Osteocyte (in vitro differentiated cells): ENCODE results near the gene SAMD3. TPM values are rescaled to one million over a fixed set of nuclear protein-coding genes. Genes with fewer than 3 reads are reported as not detected.
"Not testable (repeated sequence)": the region's sequence is repeated elsewhere in the genome, so short reads cannot be mapped to it uniquely, and the experiment has no call there.

ENCODE experiments used
- DNase-seq: peaks from one replicate; pipeline ENCODE4 v3.0.0; 2021; ENCODE audit warnings: mixed read lengths; ENCODE audit not compliant: unreplicated experiment; ENCODE audit errors: extremely low spot score
- H3K27ac Mint-ChIP-seq: one replicate; pipeline ENCODE4 v1.8.0; 2021; ENCODE audit warnings: mild to moderate bottlenecking, mixed read lengths; ENCODE audit not compliant: unreplicated experiment
- H3K27me3 Mint-ChIP-seq: one replicate; pipeline ENCODE4 v1.8.0; 2021; ENCODE audit warnings: mixed read lengths; ENCODE audit not compliant: unreplicated experiment
- H3K36me3 Mint-ChIP-seq: one replicate; pipeline ENCODE4 v1.8.0; 2021; ENCODE audit warnings: mixed read lengths; ENCODE audit not compliant: unreplicated experiment
- H3K4me1 Mint-ChIP-seq: one replicate; pipeline ENCODE4 v1.8.0; 2021; ENCODE audit warnings: mixed read lengths; ENCODE audit not compliant: unreplicated experiment
- H3K4me3 Mint-ChIP-seq: one replicate; pipeline ENCODE4 v1.8.0; 2021; ENCODE audit warnings: mild to moderate bottlenecking, moderate library complexity, mixed read lengths; ENCODE audit not compliant: unreplicated experiment
- H3K9me3 Mint-ChIP-seq: one replicate; pipeline ENCODE4 v1.8.0; 2021; ENCODE audit warnings: mixed read lengths; ENCODE audit not compliant: unreplicated experiment
- total RNA-seq: library from RNA; stranded (reverse); gene quantifications from 2 replicates; pipeline ENCODE4 v1.2.1, GENCODE V29; 2021
- TF ChIP-seq, protein P1 (sequence below): fragments of 200-600 bp; sonication (generic); IDR thresholded peaks from 2 replicates; pipeline ENCODE4 v1.5.0; 2021; ENCODE audit warnings: antibody characterized with exemption, mild to moderate bottlenecking, moderate library complexity

SAMD3 gene
- total RNA-seq, 1 donor from 2014 or later = 0.64 TPM

DNA sequence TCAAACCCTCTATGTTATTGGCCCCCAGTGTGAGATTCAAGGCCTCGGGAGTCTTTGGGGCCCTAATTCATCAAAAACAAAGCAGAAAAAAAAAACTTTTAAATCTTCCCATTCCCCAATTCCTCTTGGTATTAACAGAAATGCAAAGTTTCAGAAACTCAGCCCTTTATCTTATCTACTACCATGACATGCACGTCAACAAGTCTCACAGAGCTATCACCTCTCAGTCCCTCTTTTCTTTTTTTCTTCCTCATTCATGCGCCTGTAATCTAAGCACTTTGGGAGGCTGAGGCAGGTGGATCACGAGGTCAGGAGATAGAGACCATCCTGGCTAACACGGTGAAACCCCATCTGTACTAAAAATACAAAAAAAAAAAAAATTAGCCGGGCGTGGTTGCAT is 22.7 kb downstream of the SAMD3 start:
- TF ChIP-seq, protein P1, sequence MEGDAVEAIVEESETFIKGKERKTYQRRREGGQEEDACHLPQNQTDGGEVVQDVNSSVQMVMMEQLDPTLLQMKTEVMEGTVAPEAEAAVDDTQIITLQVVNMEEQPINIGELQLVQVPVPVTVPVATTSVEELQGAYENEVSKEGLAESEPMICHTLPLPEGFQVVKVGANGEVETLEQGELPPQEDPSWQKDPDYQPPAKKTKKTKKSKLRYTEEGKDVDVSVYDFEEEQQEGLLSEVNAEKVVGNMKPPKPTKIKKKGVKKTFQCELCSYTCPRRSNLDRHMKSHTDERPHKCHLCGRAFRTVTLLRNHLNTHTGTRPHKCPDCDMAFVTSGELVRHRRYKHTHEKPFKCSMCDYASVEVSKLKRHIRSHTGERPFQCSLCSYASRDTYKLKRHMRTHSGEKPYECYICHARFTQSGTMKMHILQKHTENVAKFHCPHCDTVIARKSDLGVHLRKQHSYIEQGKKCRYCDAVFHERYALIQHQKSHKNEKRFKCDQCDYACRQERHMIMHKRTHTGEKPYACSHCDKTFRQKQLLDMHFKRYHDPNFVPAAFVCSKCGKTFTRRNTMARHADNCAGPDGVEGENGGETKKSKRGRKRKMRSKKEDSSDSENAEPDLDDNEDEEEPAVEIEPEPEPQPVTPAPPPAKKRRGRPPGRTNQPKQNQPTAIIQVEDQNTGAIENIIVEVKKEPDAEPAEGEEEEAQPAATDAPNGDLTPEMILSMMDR = no peak
- H3K27ac Mint-ChIP-seq = no peak overlapping the region
- no peaks in the 10 kb centered on the region for H3K4me1 Mint-ChIP-seq
- H3K4me3 Mint-ChIP-seq = no peak overlapping the region
- H3K27me3 Mint-ChIP-seq = no peaks in the 10 kb centered on the region
- no peaks in the 10 kb centered on the region for H3K9me3 Mint-ChIP-seq
- no peaks in the 10 kb centered on the region for H3K36me3 Mint-ChIP-seq
- DNase-seq = no peak

DNA sequence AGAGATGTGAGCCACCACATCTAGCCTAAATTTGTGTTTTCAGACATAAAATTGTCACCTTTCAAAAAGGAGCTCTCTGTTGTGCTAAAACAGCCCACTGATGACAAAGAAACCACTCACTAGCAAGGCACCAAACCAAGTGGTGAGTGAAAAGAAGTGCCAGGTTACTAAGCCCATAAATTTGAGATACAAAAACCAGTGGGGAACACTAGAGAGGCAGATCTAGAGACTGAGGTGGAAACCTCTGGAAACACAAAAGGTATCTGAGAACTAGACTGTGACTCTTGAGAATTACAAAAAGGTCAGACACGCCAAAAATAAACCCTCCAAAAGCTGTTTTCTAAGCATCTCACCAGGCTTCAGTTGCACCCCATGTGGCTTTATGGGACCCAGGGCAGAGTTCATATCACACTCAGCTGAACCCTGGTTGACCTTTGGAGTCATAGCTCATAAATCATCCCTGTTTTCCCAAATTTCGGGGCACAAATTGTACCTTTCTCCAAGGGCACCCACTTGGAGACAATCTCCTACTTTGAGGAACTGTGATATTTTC is 24.2 kb downstream of the SAMD3 start:
- no peaks in the 10 kb centered on the region for H3K27me3 Mint-ChIP-seq
- H3K9me3 Mint-ChIP-seq = no peaks in the 10 kb centered on the region
- H3K36me3 Mint-ChIP-seq = no peaks in the 10 kb centered on the region
- TF ChIP-seq, protein P1 = no peak
- H3K4me3 Mint-ChIP-seq = no peak overlapping the region
- DNase-seq = no peak
- H3K27ac Mint-ChIP-seq = no peak overlapping the region
- no peaks in the 10 kb centered on the region for H3K4me1 Mint-ChIP-seq

DNA sequence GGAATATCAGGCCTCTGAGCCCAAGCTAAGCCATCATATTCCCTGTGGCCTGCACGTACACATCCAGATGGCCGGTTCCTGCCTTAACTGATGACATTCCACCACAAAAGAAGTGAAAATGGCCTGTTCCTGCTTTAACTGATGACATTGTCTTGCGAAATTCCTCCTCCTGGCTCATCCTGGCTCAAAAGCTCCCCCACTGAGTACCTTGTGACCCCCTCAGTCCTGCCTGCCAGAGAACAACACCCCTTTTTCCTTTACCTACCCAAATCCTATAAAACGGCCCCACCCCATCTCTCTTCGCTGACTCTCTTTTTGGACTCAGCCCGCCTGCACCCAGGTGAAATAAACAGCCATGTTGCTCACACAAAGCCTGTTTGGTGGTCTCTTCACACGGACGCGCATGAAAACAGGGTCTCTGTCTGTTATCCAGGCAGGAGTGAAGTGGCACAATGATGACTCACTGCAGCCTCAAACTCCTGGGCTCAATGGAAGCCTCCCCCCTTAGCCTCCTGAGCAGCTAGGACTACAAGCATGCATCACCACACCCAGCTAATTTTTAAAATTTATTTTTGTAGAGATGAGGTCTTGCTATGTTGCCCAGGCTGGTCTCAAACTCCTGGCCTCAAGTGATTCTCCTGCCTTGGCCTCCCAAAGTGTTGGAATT is 24.8 kb downstream of the SAMD3 start:
- not testable (repeated sequence) for DNase-seq, H3K9me3 Mint-ChIP-seq, H3K4me1 Mint-ChIP-seq, H3K36me3 Mint-ChIP-seq, H3K27me3 Mint-ChIP-seq, H3K4me3 Mint-ChIP-seq, H3K27ac Mint-ChIP-seq

DNA sequence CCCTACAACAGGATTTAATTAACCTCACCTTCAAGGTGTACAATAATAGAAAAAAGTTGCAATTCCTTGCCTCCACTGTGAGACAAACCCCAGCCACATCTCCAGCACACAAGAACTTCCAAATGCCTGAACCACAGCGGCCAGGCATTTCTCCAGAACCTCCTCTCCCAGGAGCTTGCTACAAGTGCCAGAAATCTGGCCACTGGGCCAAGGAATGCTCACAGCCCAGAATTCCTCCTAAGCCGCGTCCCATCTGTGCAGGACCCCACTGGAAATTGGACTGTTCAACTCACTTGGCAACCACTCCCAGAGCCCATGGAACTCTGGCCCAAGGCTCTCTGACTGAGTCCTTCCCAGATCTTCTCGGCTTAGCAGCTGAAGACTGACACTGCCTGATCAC is 28.3 kb downstream of the SAMD3 start:
- not testable (repeated sequence) for H3K4me3 Mint-ChIP-seq, H3K27me3 Mint-ChIP-seq, H3K9me3 Mint-ChIP-seq, H3K4me1 Mint-ChIP-seq, DNase-seq, H3K27ac Mint-ChIP-seq, H3K36me3 Mint-ChIP-seq

DNA sequence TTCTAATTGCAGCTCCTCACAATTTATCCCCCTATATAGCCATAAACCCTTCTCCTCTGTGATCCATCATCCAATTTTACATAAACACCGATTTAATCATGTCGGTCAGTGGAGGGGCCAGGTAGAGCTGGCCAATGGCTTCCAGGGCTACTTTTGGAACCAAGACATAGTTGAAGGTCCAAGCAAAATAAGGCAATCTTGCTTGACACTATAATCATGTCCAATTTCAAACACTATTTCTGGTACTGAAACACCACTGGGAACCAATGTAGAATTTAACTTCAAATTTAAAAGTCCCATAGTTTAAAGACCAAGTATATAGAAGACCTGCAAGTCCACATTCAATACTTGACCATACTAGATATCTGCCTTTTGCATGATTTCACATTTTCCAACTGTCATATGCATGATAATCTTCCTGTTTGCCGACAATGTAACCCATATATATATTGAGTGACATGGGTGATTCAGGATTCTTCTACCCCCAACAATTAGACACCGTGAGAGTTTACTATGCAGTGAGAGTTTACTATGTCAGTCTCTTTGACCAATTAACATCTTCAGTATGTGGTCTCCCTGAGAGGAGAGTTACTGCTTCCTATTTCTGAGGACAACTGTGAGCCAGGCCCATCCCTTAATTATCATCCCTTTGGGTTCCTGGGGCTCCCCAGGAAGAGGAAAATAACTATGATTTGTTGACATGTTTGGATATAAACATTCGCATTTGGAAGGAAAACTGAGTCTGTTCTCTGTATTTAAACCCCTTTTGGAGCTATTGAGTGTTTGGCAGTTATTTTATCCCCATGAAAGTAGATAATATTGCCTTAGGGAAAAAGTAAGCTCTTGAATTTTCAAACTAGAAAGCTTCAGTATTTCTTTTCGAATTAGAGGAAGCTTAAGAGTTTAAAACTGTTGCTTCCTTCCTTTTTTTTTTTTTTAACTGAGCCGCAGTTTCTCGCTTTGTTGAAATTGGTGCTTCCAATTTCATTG is 31.8 kb downstream of the SAMD3 start:
- no peak overlapping the region for H3K27ac Mint-ChIP-seq

More for the DNA sequence above, 31.8 kb downstream of the SAMD3 start:
- Mint-ChIP-seq H3K27me3 (no peaks in the 10 kb centered on the region), H3K9me3 (no peaks in the 10 kb centered on the region), H3K4me3 (no peak overlapping the region), H3K36me3 (no peaks in the 10 kb centered on the region), H3K4me1 (no peaks in the 10 kb centered on the region)
- no peak for DNase-seq
- TF ChIP-seq, protein P1 = no peak
